Measurements from ENCODE around the gene ROCK2.

DNA sequence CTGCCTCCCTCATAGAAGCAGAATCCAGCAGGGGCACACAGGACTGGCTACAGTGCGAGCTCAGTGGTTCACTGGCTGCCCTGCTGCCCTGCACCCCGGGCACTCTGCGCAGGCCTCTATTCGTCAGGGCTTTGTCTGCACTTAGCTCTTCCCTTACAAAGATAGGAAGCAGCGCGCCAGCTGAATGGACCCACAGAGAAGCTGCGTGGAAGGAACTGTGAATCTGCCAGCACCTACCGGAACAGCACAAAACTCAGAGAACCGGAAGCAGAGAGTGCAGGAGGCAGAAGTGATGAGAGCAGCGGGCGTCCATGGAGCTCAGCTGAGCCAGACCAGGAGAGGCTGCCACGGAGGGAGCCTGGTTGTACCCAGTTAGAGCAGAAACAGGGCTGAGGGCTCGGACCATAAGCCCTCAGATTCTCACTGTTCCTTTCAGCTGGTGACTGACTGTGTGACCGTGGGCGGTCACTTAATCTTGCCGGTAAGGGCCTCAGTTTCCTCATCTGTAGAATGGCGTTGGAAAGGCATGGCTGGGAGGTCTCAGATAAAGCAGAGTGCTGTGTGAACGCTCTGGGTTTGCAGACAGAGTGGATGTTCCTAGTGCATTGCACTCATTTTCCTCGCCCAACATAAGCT, 212.3 kb downstream of the ROCK2 start:
- TF ChIP-seq, protein P1, sequence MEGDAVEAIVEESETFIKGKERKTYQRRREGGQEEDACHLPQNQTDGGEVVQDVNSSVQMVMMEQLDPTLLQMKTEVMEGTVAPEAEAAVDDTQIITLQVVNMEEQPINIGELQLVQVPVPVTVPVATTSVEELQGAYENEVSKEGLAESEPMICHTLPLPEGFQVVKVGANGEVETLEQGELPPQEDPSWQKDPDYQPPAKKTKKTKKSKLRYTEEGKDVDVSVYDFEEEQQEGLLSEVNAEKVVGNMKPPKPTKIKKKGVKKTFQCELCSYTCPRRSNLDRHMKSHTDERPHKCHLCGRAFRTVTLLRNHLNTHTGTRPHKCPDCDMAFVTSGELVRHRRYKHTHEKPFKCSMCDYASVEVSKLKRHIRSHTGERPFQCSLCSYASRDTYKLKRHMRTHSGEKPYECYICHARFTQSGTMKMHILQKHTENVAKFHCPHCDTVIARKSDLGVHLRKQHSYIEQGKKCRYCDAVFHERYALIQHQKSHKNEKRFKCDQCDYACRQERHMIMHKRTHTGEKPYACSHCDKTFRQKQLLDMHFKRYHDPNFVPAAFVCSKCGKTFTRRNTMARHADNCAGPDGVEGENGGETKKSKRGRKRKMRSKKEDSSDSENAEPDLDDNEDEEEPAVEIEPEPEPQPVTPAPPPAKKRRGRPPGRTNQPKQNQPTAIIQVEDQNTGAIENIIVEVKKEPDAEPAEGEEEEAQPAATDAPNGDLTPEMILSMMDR (IDR thresholded peaks at IDR 0.05) = no peak
- TF ChIP-seq EP300 (IDR thresholded peaks at IDR 0.05) (no peak), POLR2A (IDR thresholded peaks at IDR 0.05) (no peak)
